Measurements from ENCODE around the gene TWSG1. TPM values are rescaled to one million over a fixed set of nuclear protein-coding genes. Genes with fewer than 3 reads are reported as not detected.
"Not testable (repeated sequence)": the region's sequence is repeated elsewhere in the genome, so short reads cannot be mapped to it uniquely, and the experiment has no call there.

The TWSG1 gene
- polyA plus RNA-seq, 1 donor from 2014 or later: 11.5 TPM

DNA sequence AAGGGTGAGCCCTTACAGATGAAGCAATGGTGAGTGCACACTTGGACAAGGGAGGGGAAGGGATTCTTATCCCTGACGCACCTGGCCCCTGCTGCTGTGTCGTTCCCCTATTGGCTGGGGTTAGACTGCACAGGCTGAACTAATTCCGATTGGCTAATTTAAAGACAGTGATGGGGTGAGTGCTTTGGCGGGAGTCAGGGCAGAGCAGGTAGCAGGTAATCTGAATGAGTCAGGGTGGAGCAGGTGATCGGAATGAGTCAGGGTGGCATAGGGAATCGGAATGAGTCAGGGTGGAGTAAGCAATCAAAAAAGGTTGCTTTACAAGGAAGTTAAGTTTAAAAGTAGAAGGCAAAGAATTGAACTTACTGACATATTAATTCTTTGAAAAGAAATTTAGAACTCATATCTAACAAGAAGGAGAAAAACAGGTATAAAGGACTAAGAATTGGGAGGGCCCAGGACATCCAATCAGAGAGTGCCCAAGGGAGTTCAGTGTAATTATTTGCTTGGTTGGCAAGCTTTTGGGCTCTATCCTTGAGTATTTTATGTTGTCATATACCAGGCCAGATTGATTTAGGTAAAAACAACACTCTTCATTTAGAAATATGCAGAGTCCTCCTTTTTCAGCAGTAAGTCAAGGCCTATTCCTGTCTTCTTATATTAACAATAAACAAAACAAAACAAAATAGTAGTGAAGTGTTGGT is 88.4 kb downstream of the TWSG1 start:
- Histone ChIP-seq H3K9me2 (ENCODE audit: insufficient read depth, low read length) (no peaks in the 10 kb centered on the region), H3K9me3 (ENCODE audit: low read length) (no peaks in the 10 kb centered on the region), H4K20me1 (ENCODE audit: insufficient read depth) (no peaks in the 10 kb centered on the region), H3F3A (ENCODE audit: insufficient read depth, low read length, poor library complexity, severe bottlenecking) (no peaks in the 10 kb centered on the region), H2AFZ (ENCODE audit: low read depth, low read length) (no peak overlapping the region), H3K36me3 (ENCODE audit: insufficient read depth, low read length) (no peaks in the 10 kb centered on the region), H3K79me2 (replicated peaks; ENCODE audit: insufficient read depth, low read length) (no peaks in the 10 kb centered on the region), H3K27ac (ENCODE audit: low read length) (no peak overlapping the region), H3K27me3 (ENCODE audit: insufficient read depth, low read depth, low read length) (no peaks in the 10 kb centered on the region), H3K4me2 (ENCODE audit: low read length) (no peak overlapping the region), H3K9ac (ENCODE audit: low read length) (no peak overlapping the region), H3K4me3 (ENCODE audit: low read length) (no peak overlapping the region)
- TF ChIP-seq EP300 (conservative IDR thresholded peaks at IDR 0.05; ENCODE audit: poor library complexity, severe bottlenecking) (no peak), POLR2AphosphoS5 (IDR thresholded peaks at IDR 0.05) (no peak), EZH2 (IDR thresholded peaks at IDR 0.05; ENCODE audit: borderline replicate concordance, insufficient read depth, low read length, poor library complexity, severe bottlenecking) (no peak), RAD21 (conservative IDR thresholded peaks at IDR 0.05) (no peak), MXI1 (conservative IDR thresholded peaks at IDR 0.05; ENCODE audit: poor library complexity, severe bottlenecking) (no peak), TAF1 (IDR thresholded peaks at IDR 0.05; ENCODE audit: low read depth) (no peak), SMC3 (conservative IDR thresholded peaks at IDR 0.05; ENCODE audit: poor library complexity) (no peak)
- TF ChIP-seq, protein P1, sequence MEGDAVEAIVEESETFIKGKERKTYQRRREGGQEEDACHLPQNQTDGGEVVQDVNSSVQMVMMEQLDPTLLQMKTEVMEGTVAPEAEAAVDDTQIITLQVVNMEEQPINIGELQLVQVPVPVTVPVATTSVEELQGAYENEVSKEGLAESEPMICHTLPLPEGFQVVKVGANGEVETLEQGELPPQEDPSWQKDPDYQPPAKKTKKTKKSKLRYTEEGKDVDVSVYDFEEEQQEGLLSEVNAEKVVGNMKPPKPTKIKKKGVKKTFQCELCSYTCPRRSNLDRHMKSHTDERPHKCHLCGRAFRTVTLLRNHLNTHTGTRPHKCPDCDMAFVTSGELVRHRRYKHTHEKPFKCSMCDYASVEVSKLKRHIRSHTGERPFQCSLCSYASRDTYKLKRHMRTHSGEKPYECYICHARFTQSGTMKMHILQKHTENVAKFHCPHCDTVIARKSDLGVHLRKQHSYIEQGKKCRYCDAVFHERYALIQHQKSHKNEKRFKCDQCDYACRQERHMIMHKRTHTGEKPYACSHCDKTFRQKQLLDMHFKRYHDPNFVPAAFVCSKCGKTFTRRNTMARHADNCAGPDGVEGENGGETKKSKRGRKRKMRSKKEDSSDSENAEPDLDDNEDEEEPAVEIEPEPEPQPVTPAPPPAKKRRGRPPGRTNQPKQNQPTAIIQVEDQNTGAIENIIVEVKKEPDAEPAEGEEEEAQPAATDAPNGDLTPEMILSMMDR (IDR thresholded peaks at IDR 0.05; ENCODE audit: poor library complexity, severe bottlenecking): no peak
- TF ChIP-seq, protein P2, sequence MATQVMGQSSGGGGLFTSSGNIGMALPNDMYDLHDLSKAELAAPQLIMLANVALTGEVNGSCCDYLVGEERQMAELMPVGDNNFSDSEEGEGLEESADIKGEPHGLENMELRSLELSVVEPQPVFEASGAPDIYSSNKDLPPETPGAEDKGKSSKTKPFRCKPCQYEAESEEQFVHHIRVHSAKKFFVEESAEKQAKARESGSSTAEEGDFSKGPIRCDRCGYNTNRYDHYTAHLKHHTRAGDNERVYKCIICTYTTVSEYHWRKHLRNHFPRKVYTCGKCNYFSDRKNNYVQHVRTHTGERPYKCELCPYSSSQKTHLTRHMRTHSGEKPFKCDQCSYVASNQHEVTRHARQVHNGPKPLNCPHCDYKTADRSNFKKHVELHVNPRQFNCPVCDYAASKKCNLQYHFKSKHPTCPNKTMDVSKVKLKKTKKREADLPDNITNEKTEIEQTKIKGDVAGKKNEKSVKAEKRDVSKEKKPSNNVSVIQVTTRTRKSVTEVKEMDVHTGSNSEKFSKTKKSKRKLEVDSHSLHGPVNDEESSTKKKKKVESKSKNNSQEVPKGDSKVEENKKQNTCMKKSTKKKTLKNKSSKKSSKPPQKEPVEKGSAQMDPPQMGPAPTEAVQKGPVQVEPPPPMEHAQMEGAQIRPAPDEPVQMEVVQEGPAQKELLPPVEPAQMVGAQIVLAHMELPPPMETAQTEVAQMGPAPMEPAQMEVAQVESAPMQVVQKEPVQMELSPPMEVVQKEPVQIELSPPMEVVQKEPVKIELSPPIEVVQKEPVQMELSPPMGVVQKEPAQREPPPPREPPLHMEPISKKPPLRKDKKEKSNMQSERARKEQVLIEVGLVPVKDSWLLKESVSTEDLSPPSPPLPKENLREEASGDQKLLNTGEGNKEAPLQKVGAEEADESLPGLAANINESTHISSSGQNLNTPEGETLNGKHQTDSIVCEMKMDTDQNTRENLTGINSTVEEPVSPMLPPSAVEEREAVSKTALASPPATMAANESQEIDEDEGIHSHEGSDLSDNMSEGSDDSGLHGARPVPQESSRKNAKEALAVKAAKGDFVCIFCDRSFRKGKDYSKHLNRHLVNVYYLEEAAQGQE (IDR thresholded peaks at IDR 0.05; ENCODE audit: borderline replicate concordance): no peak

- not testable (repeated sequence) for H4K20me1 ChIP-seq (ENCODE audit: insufficient read depth); H3K9me2 ChIP-seq (ENCODE audit: insufficient read depth, low read length); H3K27ac ChIP-seq (ENCODE audit: low read length); H3K36me3 ChIP-seq (ENCODE audit: insufficient read depth, low read length); H3K9me3 ChIP-seq (ENCODE audit: low read length); H3K4me3 ChIP-seq (ENCODE audit: low read length); H3K9ac ChIP-seq (ENCODE audit: low read length); H3F3A ChIP-seq (ENCODE audit: insufficient read depth, low read length, poor library complexity, severe bottlenecking); H3K79me2 ChIP-seq (replicated peaks; ENCODE audit: insufficient read depth, low read length); H3K4me2 ChIP-seq (ENCODE audit: low read length); H2AFZ ChIP-seq (ENCODE audit: low read depth, low read length); H3K27me3 ChIP-seq (ENCODE audit: insufficient read depth, low read depth, low read length)
Measured at GRCh38 chr18:9423648-9424047, 89.1 kb downstream of the TWSG1 start.

GRCh38 chr18:9424235-9424634 is 89.7 kb downstream of the TWSG1 start:
- not testable (repeated sequence) for H4K20me1 ChIP-seq (ENCODE audit: insufficient read depth); H3K9me3 ChIP-seq (ENCODE audit: low read length); H3K27ac ChIP-seq (ENCODE audit: low read length); H3K27me3 ChIP-seq (ENCODE audit: insufficient read depth, low read depth, low read length); H3K79me2 ChIP-seq (replicated peaks; ENCODE audit: insufficient read depth, low read length); H3F3A ChIP-seq (ENCODE audit: insufficient read depth, low read length, poor library complexity, severe bottlenecking); H3K4me3 ChIP-seq (ENCODE audit: low read length); H3K4me2 ChIP-seq (ENCODE audit: low read length); H2AFZ ChIP-seq (ENCODE audit: low read depth, low read length); H3K9ac ChIP-seq (ENCODE audit: low read length); H3K36me3 ChIP-seq (ENCODE audit: insufficient read depth, low read length); H3K9me2 ChIP-seq (ENCODE audit: insufficient read depth, low read length)

Data from neural cell (in vitro differentiated cells).